HG03571 (cell line): ENCODE data around the gene FRMD4A.

Experiments
- ATAC-seq: cut with Tn5 transposase; IDR thresholded peaks from one replicate; pipeline ENCODE4 v1.9.1; 2021; ENCODE audit not compliant: unreplicated experiment

FRMD4A gene

GRCh38 chr10:13604357-13605040, 726.2 kb downstream of the FRMD4A start:
- ATAC-seq: no peak

- no peak for ATAC-seq
Measured at GRCh38 chr10:13597909-13598308, 732.8 kb downstream of the FRMD4A start.

- no peak for ATAC-seq
Measured at GRCh38 chr10:13594641-13595040, 736.1 kb downstream of the FRMD4A start.
